K562 (cell line): Measurements from ENCODE around the gene MALAT1. TPM values are rescaled to one million over a fixed set of nuclear protein-coding genes. Genes with fewer than 3 reads are reported as not detected.

Experiments used
- ARID4B ChIP-seq: sonication (generic); formaldehyde crosslinking; IDR thresholded peaks from 2 replicates; pipeline ENCODE4 v1.8.0; 2022; ENCODE audit warnings: mild to moderate bottlenecking, missing genetic modification reagents
- ASH1L ChIP-seq: fragments of 450-650 bp; IDR thresholded peaks from 2 replicates; pipeline ENCODE4 v1.6.1; 2018; ENCODE audit warnings: borderline replicate concordance, mild to moderate bottlenecking, low read depth; ENCODE audit not compliant: partially characterized antibody
- CBFB ChIP-seq: sonication (generic); formaldehyde crosslinking; IDR thresholded peaks from 2 replicates; pipeline ENCODE4 v1.4.0; 2020; ENCODE audit warnings: mild to moderate bottlenecking, missing genetic modification reagents
- CBX8 ChIP-seq: fragments of 200-600 bp; sonication (generic); IDR thresholded peaks from 2 replicates; pipeline ENCODE4 v1.6.1; 2012; ENCODE audit warnings: borderline replicate concordance, mixed run types, low read depth, mild to moderate bottlenecking, moderate library complexity, mixed read lengths, low read length, control low read depth, inconsistent platforms; ENCODE audit not compliant: poor library complexity, severe bottlenecking; ENCODE audit errors: extremely low read depth
- CSDE1 ChIP-seq, 2 experiments: fragments of 450-650 bp; IDR thresholded peaks; 2 replicates each; pipeline ENCODE4 v1.6.1; 2016; ENCODE audit warnings: mild to moderate bottlenecking in 1 of 2
- FOS ChIP-seq: IDR thresholded peaks from 3 replicates; pipeline ENCODE4 v1.6.1; 2011; ENCODE audit not compliant: insufficient read length; ENCODE audit errors: extremely low read depth
- FOXA1 ChIP-seq: fragments of 450-650 bp; IDR thresholded peaks from 2 replicates; pipeline ENCODE4 v1.6.1; 2016; ENCODE audit warnings: mild to moderate bottlenecking, borderline replicate concordance
- HDAC2 ChIP-seq: fragments of 450-650 bp; IDR thresholded peaks from 2 replicates; pipeline ENCODE4 v1.6.1; 2016; ENCODE audit warnings: mild to moderate bottlenecking
- NBN ChIP-seq: fragments of 450-650 bp; IDR thresholded peaks from 2 replicates; pipeline ENCODE4 v1.6.1; 2016; ENCODE audit warnings: low read depth, mild to moderate bottlenecking
- PCBP2 ChIP-seq: fragments of 200-400 bp; formaldehyde crosslinking; IDR thresholded peaks from 2 replicates; pipeline ENCODE4 v1.6.1; 2018; ENCODE audit warnings: low read length, low read depth, mild to moderate bottlenecking, moderate library complexity; ENCODE audit not compliant: poor library complexity, severe bottlenecking
- SNAPC5 ChIP-seq: fragments of 250-450 bp; sonication (Bioruptor Pico); IDR thresholded peaks from 2 replicates; pipeline ENCODE4 v1.8.0; 2021; ENCODE audit warnings: moderate library complexity, mild to moderate bottlenecking, inconsistent platforms
- U2AF2 ChIP-seq: fragments of 200-400 bp; formaldehyde crosslinking; optimal IDR thresholded peaks from 2 replicates; pipeline ENCODE3; 2017; ENCODE audit warnings: low read depth, mild to moderate bottlenecking, low read length
- ZBTB12 ChIP-seq: fragments of 250-450 bp; sonication (Bioruptor Pico); IDR thresholded peaks from 2 replicates; pipeline ENCODE4 v1.4.0; 2020
- ZNF197 ChIP-seq: fragments of 200-800 bp; sonication (Bioruptor generic); IDR thresholded peaks from 2 replicates; pipeline ENCODE4 v1.6.1; 2016; ENCODE audit warnings: low read depth, missing genetic modification characterization, missing compliant biosample characterization
- ZSCAN29 ChIP-seq: fragments of 450-650 bp; IDR thresholded peaks from 2 replicates; pipeline ENCODE4 v1.6.1; 2017
- polyA plus RNA-seq, 8 experiments: library from polyadenylated mRNA; depleted of rRNA in 4 of 8; stranded (reverse) in 5 of 8; unstranded in 3 of 8; fragments of >200 nt; fragmentation: Nextera tagmentation in 2 of 8; fragmentation: Illumina TruSeq in 1 of 8; extraction: Ambion mirVana in 2 of 8; extraction: Trizol in 1 of 8; gene quantifications; 2 replicates each; pipeline versions ENCODE4 v1.2.1 to v1.2.3, GENCODE V29; 2011 to 2014; ENCODE audit warnings: inconsistent platforms in 1 of 8, missing spikeins in 1 of 8
- total RNA-seq, 7 experiments: library from RNA; depleted of rRNA in 6 of 7; stranded (reverse); fragments of >200 nt in 6 of 7; fragmentation: Illumina TruSeq in 2 of 7; extraction: Trizol in 2 of 7; gene quantifications; 2 replicates each; pipeline versions ENCODE4 v1.2.1 to v1.2.3, GENCODE V29; 2011 to 2021; ENCODE audit warnings: low replicate concordance in 1 of 7
- TF ChIP-seq, protein P1 (sequence below), 2 experiments: IDR thresholded peaks; 2 replicates each; pipeline ENCODE4 v1.6.1; 2011; ENCODE audit warnings: borderline replicate concordance in 1 of 2, control low read depth in 1 of 2, low read depth in 1 of 2, low read length in 1 of 2, mild to moderate bottlenecking in 1 of 2, mixed read lengths in 1 of 2, moderate library complexity in 1 of 2; ENCODE audit not compliant: insufficient read depth in 1 of 2, insufficient read length in 1 of 2, poor library complexity in 1 of 2, severe bottlenecking in 1 of 2; ENCODE audit errors: extremely low read depth in 1 of 2
- TF ChIP-seq, protein P2 (sequence below): fragments of 450-650 bp; IDR thresholded peaks from 2 replicates; pipeline ENCODE4 v1.6.1; 2016

MALAT1 gene
- total and polyA plus RNA-seq, 9 of the 15 experiments (the other 6 are each of a cell fraction or from before 2014, with no cell fraction given): 363 to 8,715 (median 2,351) TPM

DNA sequence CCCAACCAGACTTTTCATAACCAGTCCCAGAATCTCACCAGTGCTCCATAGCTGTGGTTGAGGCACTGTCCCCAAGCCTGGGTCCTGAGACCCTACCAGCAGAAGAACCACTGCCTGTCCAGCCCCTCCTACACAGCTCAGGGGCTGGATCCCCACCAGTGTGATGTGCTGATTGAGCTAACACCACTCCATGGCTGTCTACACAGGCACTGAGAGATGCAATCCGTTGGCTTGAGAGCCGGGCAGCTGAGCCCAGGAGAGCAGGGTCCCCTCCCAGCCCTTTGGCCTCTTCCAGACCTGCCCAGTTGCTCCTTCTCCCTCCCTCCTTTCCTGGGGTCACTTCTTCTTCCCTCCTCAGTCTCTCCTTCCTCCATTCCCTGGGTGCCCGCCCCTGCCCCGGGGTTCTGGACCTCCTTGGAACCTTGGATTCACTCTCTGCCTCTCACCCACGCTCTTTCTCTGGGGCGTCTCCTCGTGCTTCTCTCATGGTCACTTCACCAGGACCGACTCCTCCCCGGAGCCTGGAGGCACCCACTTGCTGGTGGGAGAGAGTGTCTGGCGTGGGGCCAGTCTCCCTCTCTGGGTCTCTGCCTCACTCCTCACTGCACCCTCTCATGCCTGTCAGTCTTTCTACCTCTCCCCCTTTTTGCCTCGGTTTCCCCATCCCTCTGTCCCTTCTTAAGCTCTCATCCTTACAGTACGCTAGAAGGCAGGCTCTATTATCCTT lies 25.3 kb downstream of the MALAT1 start (continued):
- TF ChIP-seq, protein P1, sequence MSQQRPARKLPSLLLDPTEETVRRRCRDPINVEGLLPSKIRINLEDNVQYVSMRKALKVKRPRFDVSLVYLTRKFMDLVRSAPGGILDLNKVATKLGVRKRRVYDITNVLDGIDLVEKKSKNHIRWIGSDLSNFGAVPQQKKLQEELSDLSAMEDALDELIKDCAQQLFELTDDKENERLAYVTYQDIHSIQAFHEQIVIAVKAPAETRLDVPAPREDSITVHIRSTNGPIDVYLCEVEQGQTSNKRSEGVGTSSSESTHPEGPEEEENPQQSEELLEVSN (IDR thresholded peaks at IDR 0.05; ENCODE audit: borderline replicate concordance in 1 of 2, extremely low read depth in 1 of 2, insufficient read depth in 1 of 2, insufficient read length in 1 of 2, low read depth in 1 of 2, low read length in 1 of 2, poor library complexity in 1 of 2, severe bottlenecking in 1 of 2): peak in 1 of 2 experiments; percentile 10
- TF ChIP-seq ZSCAN29 (peak; percentile 75), NBN (no peak), ARID4B (CRISPR knock-in tag) (0 out of 2 replicates have a peak, but pooled peaks have one; percentile 12), ZNF197 (no peak), U2AF2 (no peak), ZBTB12 (CRISPR knock-in tag) (no peak), CSDE1 (IDR thresholded peaks at IDR 0.05) (no peak), PCBP2 (no peak), SNAPC5 (CRISPR knock-in tag) (no peak), HDAC2 (peak; percentile 37; the same call in 1 of the 2 replicates), ASH1L (peak; percentile 14), CBFB (CRISPR knock-in tag) (0 out of 2 replicates have a peak, but pooled peaks have one; percentile 50), CBX8 (no peak), FOS (no peak), FOXA1 (no peak)
- TF ChIP-seq, protein P2, sequence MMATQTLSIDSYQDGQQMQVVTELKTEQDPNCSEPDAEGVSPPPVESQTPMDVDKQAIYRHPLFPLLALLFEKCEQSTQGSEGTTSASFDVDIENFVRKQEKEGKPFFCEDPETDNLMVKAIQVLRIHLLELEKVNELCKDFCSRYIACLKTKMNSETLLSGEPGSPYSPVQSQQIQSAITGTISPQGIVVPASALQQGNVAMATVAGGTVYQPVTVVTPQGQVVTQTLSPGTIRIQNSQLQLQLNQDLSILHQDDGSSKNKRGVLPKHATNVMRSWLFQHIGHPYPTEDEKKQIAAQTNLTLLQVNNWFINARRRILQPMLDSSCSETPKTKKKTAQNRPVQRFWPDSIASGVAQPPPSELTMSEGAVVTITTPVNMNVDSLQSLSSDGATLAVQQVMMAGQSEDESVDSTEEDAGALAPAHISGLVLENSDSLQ: peak; percentile 44; the same call in 1 of the 2 replicates
